T-cell (primary cell): Measurements from ENCODE around the gene NPB. TPM values are rescaled to one million over a fixed set of nuclear protein-coding genes. Genes with fewer than 3 reads are reported as not detected.
"Not testable (repeated sequence)": the region's sequence is repeated elsewhere in the genome, so short reads cannot be mapped to it uniquely, and the experiment has no call there.

Experiments
- ATAC-seq, 4 experiments: fragments of 200-7000 bp in 3 of 4; fragments of 150-1000 bp in 1 of 4; cut with Tn5 transposase; replicated peaks in 1 of 4; 1 replicate in 3 of 4; 2 replicates in 1 of 4; pipeline ENCODE4 v1.10.0; 2021; ENCODE audit warnings: moderate library complexity in 3 of 4, mild to moderate bottlenecking in 2 of 4, moderate number of reproducible peaks in 1 of 4
- CTCF ChIA-PET, 2 donors: fragments of 300-600 bp; sonication (Branson Sonifier 250); formaldehyde crosslinking; loops; one replicate each; lab custom pipeline; 2022; ENCODE audit warnings: antibody characterized with exemption in 2 of 2; lab: Charles Lee
- POLR2A ChIA-PET, 2 donors: fragments of 300-600 bp; sonication (Branson Sonifier 250); formaldehyde crosslinking; loops; one replicate each; lab custom pipeline; 2022; ENCODE audit warnings: antibody characterized with exemption in 2 of 2; lab: Charles Lee
- DNase-seq, 35 experiments: peaks; one replicate each; pipeline versions ENCODE4 v3.0.0 to v3.0.0-alpha.2; 2013 to 2023
- H3K27ac ChIP-seq: one replicate; pipeline ENCODE4 v1.5.1; 2013; ENCODE audit warnings: low read length
- H3K27me3 ChIP-seq, 2 experiments: replicated peaks in 1 of 2; 1 replicate in 1 of 2; 2 replicates in 1 of 2; pipeline versions ENCODE4 v1.6.1 to v1.7.0; 2013; ENCODE audit warnings: low read length in 1 of 2, mixed read lengths in 1 of 2; ENCODE audit not compliant: control insufficient read depth in 2 of 2, insufficient read depth in 2 of 2; ENCODE audit errors: extremely low read depth in 1 of 2
- H3K36me3 ChIP-seq, 2 donors: 1 replicate in 1 of 2; 2 replicates in 1 of 2; pipeline versions ENCODE4 v1.6.1 to v1.7.0; 2013; ENCODE audit warnings: low read length in 1 of 2; ENCODE audit not compliant: control insufficient read depth in 2 of 2, insufficient read depth in 1 of 2; ENCODE audit errors: extremely low read depth in 1 of 2
- H3K4me1 ChIP-seq, 2 experiments: 1 replicate in 1 of 2; 2 replicates in 1 of 2; pipeline versions ENCODE4 v1.6.1 to v1.7.0; 2013; ENCODE audit warnings: low read length in 2 of 2, mixed read lengths in 1 of 2; ENCODE audit not compliant: insufficient read depth in 2 of 2, control insufficient read depth in 1 of 2; ENCODE audit errors: extremely low read depth in 1 of 2
- H3K4me3 ChIP-seq, 2 donors: 1 replicate in 1 of 2; 2 replicates in 1 of 2; pipeline versions ENCODE4 v1.5.1 to v1.7.0; 2013; ENCODE audit warnings: mild to moderate bottlenecking in 2 of 2, low read length in 1 of 2, moderate library complexity in 1 of 2; ENCODE audit not compliant: control insufficient read depth in 1 of 2; ENCODE audit errors: extremely low read depth in 1 of 2
- H3K9me3 ChIP-seq: 2 replicates; pipeline ENCODE4 v1.7.0; 2013
- H3K27ac Mint-ChIP-seq, 2 donors: one replicate each; pipeline ENCODE4 v1.8.0; 2020 to 2021; ENCODE audit warnings: mild to moderate bottlenecking in 2 of 2, mixed read lengths in 2 of 2
- H3K27me3 Mint-ChIP-seq, 2 donors: one replicate each; pipeline ENCODE4 v1.8.0; 2021 to 2022; ENCODE audit warnings: mixed read lengths in 2 of 2
- H3K36me3 Mint-ChIP-seq: one replicate; pipeline ENCODE4 v1.8.0; 2021; ENCODE audit warnings: mixed read lengths
- H3K4me1 Mint-ChIP-seq, 3 donors: one replicate each; pipeline ENCODE4 v1.8.0; 2020 to 2022; ENCODE audit warnings: mixed read lengths in 3 of 3, mild to moderate bottlenecking in 1 of 3
- H3K4me3 Mint-ChIP-seq, 3 donors: one replicate each; pipeline ENCODE4 v1.8.0; 2020 to 2022; ENCODE audit warnings: mild to moderate bottlenecking in 3 of 3, mixed read lengths in 3 of 3, moderate library complexity in 3 of 3
- H3K9me3 Mint-ChIP-seq, 3 donors: one replicate each; pipeline ENCODE4 v1.8.0; 2020 to 2022; ENCODE audit warnings: mixed read lengths in 3 of 3
- WGBS: methylation state at CpG from one replicate; pipeline ENCODE4 v1.1.5; 2013; ENCODE audit warnings: missing lambda C conversion rate; ENCODE audit not compliant: insufficient coverage; 5-methylcytosine and 5-hydroxymethylcytosine counted together
- total RNA-seq, 35 experiments: library from RNA in 6 of 35; stranded (reverse) in 6 of 35; fragments of 120-200 nt in 1 of 35; gene quantifications; one replicate each; pipeline versions ENCODE4 v1.2.1 to v1.2.4 and lab custom pipeline; 2013 to 2026

The NPB gene
- total RNA-seq, 5 donors from 2014 or later (not counting 1 experiment from before 2014, with no cell fraction given): 0.16 to 0.51 (median 0.41) TPM

DNA sequence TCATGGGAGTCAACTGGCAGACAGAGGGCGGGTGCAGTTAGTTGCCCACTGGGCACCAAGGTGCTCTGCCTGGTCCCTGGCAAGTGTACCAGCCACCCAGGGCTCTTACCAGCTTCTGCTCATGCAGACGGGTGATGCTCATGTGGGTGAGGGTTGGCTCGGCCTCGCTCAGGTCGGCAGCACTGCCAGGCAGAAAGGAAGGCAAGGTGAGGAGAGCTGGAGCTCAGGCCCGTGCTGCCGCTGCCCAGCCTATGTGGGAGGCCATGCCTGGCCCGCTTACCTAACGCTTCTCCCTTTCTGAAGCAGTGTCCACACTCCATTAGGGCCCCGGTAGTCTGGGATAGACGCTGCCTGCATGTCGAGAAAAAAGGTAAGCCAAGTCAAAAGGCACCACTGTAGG lies 13.3 kb downstream of the NPB start:
- H3K4me3 ChIP-seq: no peak overlapping the region
- H3K27ac Mint-ChIP-seq: no peak overlapping the region
- peaks cover 21% of the 10 kb centered on the region for H3K36me3 Mint-ChIP-seq
- peak overlapping the region in 2 of 3 donors; percentile 17 to 43 for H3K4me3 Mint-ChIP-seq
- H3K4me1 Mint-ChIP-seq: peaks cover 26 to 39% (median 34%) of the 10 kb centered on the region in 3 donors
- H3K9me3 ChIP-seq: no peaks in the 10 kb centered on the region
- H3K4me1 ChIP-seq: peaks cover 17 to 41% of the 10 kb centered on the region in 2 experiments
- peaks cover 22 to 41% of the 10 kb centered on the region in 2 donors for H3K36me3 ChIP-seq
- ChIA-PET POLR2A (no interaction called here), CTCF (no interaction called here)
- H3K27ac ChIP-seq: no peak overlapping the region
- H3K27me3 Mint-ChIP-seq: no peaks in the 10 kb centered on the region
- H3K27me3 ChIP-seq: no peaks in the 10 kb centered on the region
- no peaks in the 10 kb centered on the region for H3K9me3 Mint-ChIP-seq
- ATAC-seq (no peak), DNase-seq (no peak)
- 94% methylated on average over 9 of the region's 12 CpGs for WGBS

- H3K27me3 ChIP-seq: no peaks in the 10 kb centered on the region
- Mint-ChIP-seq H3K4me3 (peak overlapping the region; percentile 78 to 85 (median 83)), H3K4me1 (peaks cover 26 to 36% (median 33%) of the 10 kb centered on the region in 3 donors), H3K27me3 (no peaks in the 10 kb centered on the region), H3K36me3 (peaks cover 21% of the 10 kb centered on the region), H3K9me3 (no peaks in the 10 kb centered on the region), H3K27ac (peak overlapping the region in 1 of 2 donors; percentile 64)
- H3K4me1 ChIP-seq: peaks cover 12 to 36% of the 10 kb centered on the region in 2 experiments
- peaks cover 22 to 41% of the 10 kb centered on the region in 2 donors for H3K36me3 ChIP-seq
- CTCF ChIA-PET: interaction anchor here (0.6 to 0.7 kb wide), 3 partner anchors 12 to 1015 kb away, joined by 3 to 8 read pairs (median 4); no protein-coding TSS in a partner anchor
- H3K9me3 ChIP-seq: no peaks in the 10 kb centered on the region
- H3K27ac ChIP-seq: no peak overlapping the region
- ATAC-seq (no peak), DNase-seq (no peak)
- H3K4me3 ChIP-seq: peak overlapping the region in 1 of 2 donors; percentile 61
- WGBS: 87% methylated on average over 20 of the region's 21 CpGs
- POLR2A ChIA-PET: no interaction called here
These were observed 14.4 kb downstream of the NPB start for GRCh38 chr17:81916234-81917001.

DNA sequence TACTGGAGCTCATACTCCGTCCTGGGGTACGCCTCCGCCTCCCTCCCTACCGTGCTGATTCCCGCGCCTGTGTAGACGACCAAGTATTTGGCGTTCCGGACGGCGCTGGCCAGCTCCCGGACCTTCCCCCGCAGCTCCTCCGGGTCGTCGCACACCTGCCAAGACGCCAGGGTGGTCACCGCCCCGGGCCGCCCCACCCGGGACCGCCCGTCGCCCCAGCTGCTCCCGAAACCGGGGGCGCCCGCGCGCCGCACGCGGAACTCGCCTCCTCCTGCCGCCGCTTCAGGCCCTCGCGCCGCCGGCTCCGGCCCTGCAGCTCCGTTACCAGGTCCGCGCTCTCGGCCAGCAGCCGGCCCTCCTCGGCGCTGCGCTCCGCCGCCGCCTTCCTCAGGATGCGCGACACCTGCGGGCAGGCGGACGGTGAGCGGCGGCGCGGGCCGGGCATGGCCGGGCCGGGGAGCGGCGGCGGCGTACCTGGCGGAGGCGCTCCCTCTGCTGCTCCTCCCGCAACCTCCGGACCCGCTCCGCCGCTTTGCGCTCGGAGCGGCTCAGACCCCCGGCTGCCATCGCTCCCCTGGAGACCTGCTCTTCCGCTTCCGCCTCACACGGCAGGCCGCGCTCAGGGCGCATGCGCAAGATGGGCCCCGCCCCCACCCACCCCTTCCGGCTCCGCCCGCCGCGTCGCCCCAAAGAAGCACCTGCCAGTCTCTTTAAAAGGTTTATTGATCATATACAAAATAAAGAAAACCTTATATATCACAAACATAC lies 15.7 kb downstream of the NPB start, which contains the start of gene SIRT7:
Gene SIRT7, minus strand, starts transcription at position 612 of the 768 bp plus-strand sequence. Its CDS starts 45 bp downstream, at position 567.
- H3K36me3 Mint-ChIP-seq: peaks cover 20% of the 10 kb centered on the region
- POLR2A ChIA-PET: no interaction called here

GRCh38 chr17:81918333-81918669 lies 16.3 kb downstream of the NPB start:
- H3K9me3 Mint-ChIP-seq, H3K27me3 Mint-ChIP-seq, H3K9me3 ChIP-seq, H3K4me3 ChIP-seq, CTCF ChIA-PET, H3K27me3 ChIP-seq, POLR2A ChIA-PET: not testable (repeated sequence)
- peaks cover 12 to 32% of the 10 kb centered on the region in 2 experiments for H3K4me1 ChIP-seq
- H3K36me3 ChIP-seq: peaks cover 16 to 28% of the 10 kb centered on the region in 2 donors
- H3K4me1 Mint-ChIP-seq: peaks cover 20 to 32% (median 26%) of the 10 kb centered on the region in 3 donors
- peaks cover 14% of the 10 kb centered on the region for H3K36me3 Mint-ChIP-seq
- ATAC-seq (peak in 3 of 4 experiments; percentile 16 to 51 (median 18)), DNase-seq (peak in 1 of 35 experiments; percentile 27)
- H3K4me3 Mint-ChIP-seq: peak overlapping the region; percentile 83 to 88 (median 85)
- H3K27ac Mint-ChIP-seq: peak overlapping the region; percentile 86 to 87
- peak overlapping the region; percentile 63 for H3K27ac ChIP-seq
- WGBS: 30% methylated on average over 5 of the region's 9 CpGs

More for the DNA sequence above, 15.7 kb downstream of the NPB start, which contains the start of gene SIRT7:
- Mint-ChIP-seq H3K4me3 (peak within 1 kb of the TSS; percentile 83 to 88 (median 85)), H3K27ac (peak within 1 kb of the TSS; percentile 86 to 87), H3K9me3 (no peaks in the 10 kb centered on the region), H3K27me3 (no peaks in the 10 kb centered on the region), H3K4me1 (peaks cover 26 to 36% (median 29%) of the 10 kb centered on the region in 3 donors)
- H3K27me3 ChIP-seq: no peaks in the 10 kb centered on the region
- CTCF ChIA-PET: no interaction called here
- DNase-seq (peak; percentile 61 to 95 (median 77)), ATAC-seq (peak; percentile 86 to 90 (median 89))
- H3K4me3 ChIP-seq: peak within 1 kb of the TSS; percentile 61 to 80
- peaks cover 12 to 30% of the 10 kb centered on the region in 2 experiments for H3K4me1 ChIP-seq
- H3K27ac ChIP-seq: peak within 1 kb of the TSS; percentile 63
- no peaks in the 10 kb centered on the region for H3K9me3 ChIP-seq
- peaks cover 22 to 34% of the 10 kb centered on the region in 2 donors for H3K36me3 ChIP-seq
- under 1% methylated on average over 77 of the region's 94 CpGs for WGBS

DNA sequence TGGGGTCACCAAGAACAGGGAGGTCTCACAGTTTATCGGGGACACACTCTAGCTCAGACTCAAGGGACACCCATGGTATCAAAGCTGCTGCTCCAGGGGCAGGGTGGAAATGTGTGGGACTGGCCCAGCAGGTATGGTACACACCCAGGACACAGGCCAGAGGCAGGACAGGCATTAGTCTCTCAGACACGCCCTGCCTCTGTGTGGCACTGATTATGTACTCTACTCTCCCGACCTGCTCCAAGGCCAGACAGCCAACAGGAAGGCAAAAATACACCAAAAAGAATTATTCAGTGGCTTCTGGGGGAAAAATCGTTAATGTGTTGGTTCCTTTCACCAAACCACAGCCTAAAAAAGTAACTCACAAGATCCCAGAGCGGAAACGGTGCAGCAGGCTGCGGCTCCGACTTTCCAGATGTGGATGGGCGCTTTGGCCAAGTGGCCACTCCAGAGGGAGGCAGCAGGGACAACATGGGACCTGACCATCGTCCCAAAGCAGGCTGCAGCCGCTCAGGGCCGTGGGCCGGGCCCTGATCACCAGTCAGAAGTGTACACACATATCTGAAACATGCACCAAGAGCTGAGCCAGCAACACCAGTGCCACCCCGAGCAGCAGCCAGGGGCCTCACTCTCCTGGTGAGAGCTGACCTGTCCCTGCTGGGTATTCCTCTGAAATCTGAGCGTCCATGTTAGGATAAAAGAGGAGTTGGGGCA lies 17.0 kb downstream of the NPB start:
- H3K27me3 ChIP-seq: no peaks in the 10 kb centered on the region
- Mint-ChIP-seq H3K27ac (peak overlapping the region; percentile 86 to 87), H3K36me3 (peaks cover 12% of the 10 kb centered on the region), H3K4me3 (peak overlapping the region; percentile 7 to 88 (median 85)), H3K9me3 (no peaks in the 10 kb centered on the region), H3K4me1 (peaks cover 20 to 35% (median 26%) of the 10 kb centered on the region in 3 donors), H3K27me3 (no peaks in the 10 kb centered on the region)
- H3K9me3 ChIP-seq: no peaks in the 10 kb centered on the region
- H3K4me3 ChIP-seq: no peak overlapping the region
- 83% methylated on average over 11 of the region's 15 CpGs for WGBS
- POLR2A ChIA-PET: no interaction called here
- CTCF ChIA-PET: no interaction called here
- no peak for ATAC-seq
- no peak for DNase-seq
- peaks cover 16 to 39% of the 10 kb centered on the region in 2 experiments for H3K4me1 ChIP-seq
- peaks cover 11 to 21% of the 10 kb centered on the region in 2 donors for H3K36me3 ChIP-seq
- peak overlapping the region; percentile 63 for H3K27ac ChIP-seq
